Kidney (tissue), 14 donors: Measurements from ENCODE around the gene HYLS1. TPM values are rescaled to one million over a fixed set of nuclear protein-coding genes. Genes with fewer than 3 reads are reported as not detected.

Experiments used
- DNase-seq, 5 donors: peaks; one replicate each; pipeline ENCODE4 v3.0.0-alpha.2; 2013 to 2020
- FAIRE-seq: peaks from 2 replicates; lab custom pipeline; 2012; peaks lifted over from hg19 to GRCh38; lab: Jason Lieb, UNC
- H3K27ac ChIP-seq, 2 donors: one replicate each; pipeline ENCODE4 v1.7.0; 2013; ENCODE audit warnings: low read depth in 2 of 2, low read length in 2 of 2, inconsistent platforms in 1 of 2
- H3K27me3 ChIP-seq: one replicate; pipeline ENCODE4 v1.7.1; 2013; ENCODE audit warnings: low read length, inconsistent platforms; ENCODE audit not compliant: control insufficient read depth, insufficient read depth
- H3K36me3 ChIP-seq, 3 donors: one replicate each; pipeline versions ENCODE4 v1.7.0 to v1.7.1; 2013; ENCODE audit warnings: low read length in 3 of 3, control low read depth in 1 of 3, inconsistent platforms in 1 of 3; ENCODE audit not compliant: insufficient read depth in 3 of 3, control insufficient read depth in 2 of 3
- H3K4me1 ChIP-seq, 3 donors: one replicate each; pipeline versions ENCODE4 v1.7.0 to v1.7.1; 2013; ENCODE audit warnings: low read length in 3 of 3, inconsistent platforms in 1 of 3, low read depth in 1 of 3; ENCODE audit not compliant: control insufficient read depth in 2 of 3, insufficient read depth in 2 of 3
- H3K4me3 ChIP-seq, 3 donors: one replicate each; pipeline versions ENCODE4 v1.7.0 to v1.8.1; 2013; ENCODE audit warnings: low read length in 3 of 3, control low read depth in 1 of 3, inconsistent platforms in 1 of 3
- H3K9ac ChIP-seq, 3 donors: one replicate each; pipeline versions ENCODE4 v1.7.0 to v1.7.1; 2013; ENCODE audit warnings: low read length in 3 of 3, control low read depth in 1 of 3, inconsistent platforms in 1 of 3
- H3K9me3 ChIP-seq, 3 donors: one replicate each; pipeline versions ENCODE4 v1.7.0 to v1.7.1; 2013; ENCODE audit warnings: low read length in 3 of 3, control low read depth in 1 of 3, inconsistent platforms in 1 of 3; ENCODE audit not compliant: control insufficient read depth in 2 of 3, insufficient read depth in 1 of 3
- intact Hi-C: fragments of 100-400 bp; cut with DNase I; formaldehyde crosslinking; loops from one replicate; pipeline ENCODE4 v1.11.1; 2022
- polyA plus RNA-seq: library from polyadenylated mRNA; stranded (reverse); fragments of 350-450 nt; fragmentation: Illumina TruSeq; extraction: RNeasy Lipid Tissue Mini Kit (QIAGEN cat#74804); gene quantifications from one replicate; pipeline ENCODE4 v1.2.3, GENCODE V29; 2014; ENCODE audit warnings: low read depth, low replicate concordance; ENCODE audit not compliant: insufficient read depth
- total RNA-seq: library from RNA; stranded (reverse); fragmentation: NEBNext Ultra II Directional; extraction: Animal tissue kit (Norgen Biotek cat#: 25700); gene quantifications from one replicate; pipeline ENCODE4 v1.2.1, GENCODE V29; 2021
- TF ChIP-seq, protein P1 (sequence below): IDR thresholded peaks from 3 replicates; pipeline ENCODE4 v1.5.1; 2012; ENCODE audit warnings: mild to moderate bottlenecking, moderate library complexity, borderline replicate concordance; ENCODE audit not compliant: insufficient read depth; ENCODE audit errors: extremely low read depth
- donor health status: control.
- donor health status: control.
- donor health status: control.
- donor health status: control.
- donor health status: control.
- donor health status: DM: yes; HTN: yes; CAD: no.
- donor health status: Normal renal cell carcinoma (clear cell type).

The HYLS1 gene
- total and polyA plus RNA-seq, 2 donors from 2014 or later = 3.0 to 4.9 TPM

DNA sequence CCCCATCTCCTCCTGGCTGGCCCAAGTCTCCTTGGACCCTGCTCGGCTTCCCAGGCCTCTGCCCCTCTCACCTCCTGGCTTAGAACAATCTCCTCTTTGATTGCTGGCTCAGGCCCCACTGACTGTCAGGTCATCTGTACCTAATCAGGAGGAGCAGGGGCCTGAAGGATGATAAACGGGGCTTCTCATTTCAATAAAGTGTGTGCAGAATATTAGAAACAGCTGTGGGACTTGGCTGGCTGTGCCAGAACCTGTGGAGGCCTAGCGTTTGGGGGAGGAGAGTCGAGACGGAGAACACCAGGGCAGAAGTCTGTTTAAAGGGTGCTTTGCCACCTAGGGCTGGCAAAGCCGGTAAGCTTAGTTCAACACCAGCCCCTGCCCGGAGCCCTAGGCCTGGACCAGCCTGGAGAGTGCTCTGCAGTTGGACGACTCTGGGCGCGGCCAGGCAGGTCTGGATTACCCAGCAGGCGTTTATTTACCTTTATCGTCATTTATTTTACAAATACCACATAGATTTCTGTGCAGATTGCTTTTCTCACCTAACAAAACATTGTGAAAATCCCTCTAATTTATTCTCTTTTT is 48.2 kb downstream of the HYLS1 start:
- Histone ChIP-seq H3K4me3 (no peak overlapping the region), H3K9me3 (no peaks in the 10 kb centered on the region), H3K4me1 (no peaks in the 10 kb centered on the region), H3K36me3 (no peaks in the 10 kb centered on the region), H3K27me3 (no peaks in the 10 kb centered on the region), H3K27ac (no peak overlapping the region), H3K9ac (no peak overlapping the region)
- FAIRE-seq (no peak), DNase-seq (no peak)
- TF ChIP-seq, protein P1, sequence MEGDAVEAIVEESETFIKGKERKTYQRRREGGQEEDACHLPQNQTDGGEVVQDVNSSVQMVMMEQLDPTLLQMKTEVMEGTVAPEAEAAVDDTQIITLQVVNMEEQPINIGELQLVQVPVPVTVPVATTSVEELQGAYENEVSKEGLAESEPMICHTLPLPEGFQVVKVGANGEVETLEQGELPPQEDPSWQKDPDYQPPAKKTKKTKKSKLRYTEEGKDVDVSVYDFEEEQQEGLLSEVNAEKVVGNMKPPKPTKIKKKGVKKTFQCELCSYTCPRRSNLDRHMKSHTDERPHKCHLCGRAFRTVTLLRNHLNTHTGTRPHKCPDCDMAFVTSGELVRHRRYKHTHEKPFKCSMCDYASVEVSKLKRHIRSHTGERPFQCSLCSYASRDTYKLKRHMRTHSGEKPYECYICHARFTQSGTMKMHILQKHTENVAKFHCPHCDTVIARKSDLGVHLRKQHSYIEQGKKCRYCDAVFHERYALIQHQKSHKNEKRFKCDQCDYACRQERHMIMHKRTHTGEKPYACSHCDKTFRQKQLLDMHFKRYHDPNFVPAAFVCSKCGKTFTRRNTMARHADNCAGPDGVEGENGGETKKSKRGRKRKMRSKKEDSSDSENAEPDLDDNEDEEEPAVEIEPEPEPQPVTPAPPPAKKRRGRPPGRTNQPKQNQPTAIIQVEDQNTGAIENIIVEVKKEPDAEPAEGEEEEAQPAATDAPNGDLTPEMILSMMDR = no peak
- intact Hi-C loops = no loop called here

DNA sequence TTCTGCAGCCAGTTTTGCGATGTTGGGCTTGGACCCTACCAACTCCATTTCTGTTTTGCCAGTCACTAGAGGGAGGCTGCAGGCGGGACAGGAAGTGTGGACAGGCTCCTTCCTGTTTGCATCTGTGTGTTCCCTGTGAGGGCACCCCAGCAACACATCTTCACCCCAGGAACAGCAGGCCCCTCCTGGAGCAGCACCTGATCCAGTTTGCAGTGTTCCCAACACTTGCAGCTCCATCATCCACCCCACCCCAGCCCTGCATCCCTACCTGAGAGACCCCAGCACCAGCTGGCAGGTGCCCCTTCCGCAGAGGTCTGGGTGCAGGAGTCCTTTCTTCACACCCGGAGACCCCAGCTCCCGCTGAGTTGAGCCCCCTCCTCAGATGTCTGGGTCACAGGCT is 51.0 kb downstream of the HYLS1 start:
- TF ChIP-seq, protein P1 = no peak
- Histone ChIP-seq H3K4me1 (no peaks in the 10 kb centered on the region), H3K27ac (no peak overlapping the region), H3K4me3 (no peak overlapping the region), H3K9ac (no peak overlapping the region), H3K9me3 (no peaks in the 10 kb centered on the region), H3K27me3 (no peaks in the 10 kb centered on the region), H3K36me3 (no peaks in the 10 kb centered on the region)
- intact Hi-C loops = no loop called here
- FAIRE-seq (no peak), DNase-seq (no peak)

DNA sequence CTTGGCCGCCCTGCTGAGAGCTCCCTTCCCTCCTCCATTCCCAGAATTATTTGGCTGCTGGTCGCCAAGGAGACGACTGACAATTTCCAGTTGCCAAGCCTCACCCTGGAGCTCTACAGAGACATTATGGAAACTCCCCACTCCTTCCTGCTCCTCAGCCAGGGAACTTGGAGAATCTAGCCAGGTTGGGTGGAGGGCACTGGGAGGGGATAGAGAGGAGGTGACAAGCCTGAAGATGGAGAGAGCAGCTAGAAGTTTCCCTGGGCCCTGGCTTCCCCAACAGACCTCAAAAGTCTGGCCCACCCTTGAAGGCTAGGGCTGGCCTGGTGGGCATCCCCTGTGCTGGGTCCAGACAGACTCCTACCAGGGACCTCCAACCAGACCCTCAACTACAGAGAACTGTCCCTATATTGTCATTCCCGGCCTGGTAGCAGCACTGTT is 51.6 kb downstream of the HYLS1 start:
- H3K36me3 ChIP-seq = no peaks in the 10 kb centered on the region
- no peak overlapping the region for H3K9ac ChIP-seq
- H3K27me3 ChIP-seq = no peaks in the 10 kb centered on the region
- no peak overlapping the region for H3K27ac ChIP-seq
- H3K4me3 ChIP-seq = no peak overlapping the region
- FAIRE-seq (no peak), DNase-seq (no peak)
- intact Hi-C loops = no loop called here
- TF ChIP-seq, protein P1 = no peak
- H3K9me3 ChIP-seq = no peaks in the 10 kb centered on the region
- no peaks in the 10 kb centered on the region for H3K4me1 ChIP-seq

GRCh38 chr11:125940145-125940544 is 52.7 kb downstream of the HYLS1 start:
- no peaks in the 10 kb centered on the region for H3K4me1 ChIP-seq
- H3K27me3 ChIP-seq = no peaks in the 10 kb centered on the region
- H3K36me3 ChIP-seq = no peaks in the 10 kb centered on the region
- TF ChIP-seq, protein P1 = no peak
- FAIRE-seq (no peak), DNase-seq (no peak)
- no peak overlapping the region for H3K9ac ChIP-seq
- H3K9me3 ChIP-seq = no peaks in the 10 kb centered on the region
- intact Hi-C loops = no loop called here
- H3K27ac ChIP-seq = no peak overlapping the region
- H3K4me3 ChIP-seq = no peak overlapping the region
